Ishikawa (cell line): ENCODE results near the gene BPHL.

Experiments
- CREB1 ChIP-seq: IDR thresholded peaks from 2 replicates; pipeline ENCODE4 v1.6.1; 2012; ENCODE audit warnings: low read depth
- EP300 ChIP-seq: IDR thresholded peaks from 2 replicates; pipeline ENCODE4 v1.6.1; 2012; ENCODE audit warnings: borderline replicate concordance
- NFIC ChIP-seq: IDR thresholded peaks from 2 replicates; pipeline ENCODE4 v1.6.1; 2012
- RAD21 ChIP-seq: IDR thresholded peaks from 2 replicates; pipeline ENCODE4 v1.6.1; 2012; ENCODE audit warnings: low read depth
- REST ChIP-seq: IDR thresholded peaks from 2 replicates; pipeline ENCODE4 v1.6.1; 2012; ENCODE audit warnings: low read depth, mild to moderate bottlenecking

- TF ChIP-seq REST = no peak
- no peak for TF ChIP-seq EP300
- no peak for TF ChIP-seq CREB1
- TF ChIP-seq RAD21 = no peak
- no peak for TF ChIP-seq NFIC
Observed at GRCh38 chr6:3119040-3119723, 671 bp downstream of the BPHL start.
